ENCODE measurements around the gene GPR55.

The GPR55 gene

GRCh38 chr2:230890646-230891045, 34.4 kb downstream of the GPR55 start:
- no peak for DNase-seq (ENCODE audit: low read depth)
- H3K4me3 ChIP-seq (ENCODE audit: control insufficient read depth, low read depth, low read length): no peak overlapping the region
- TF ChIP-seq, protein P1, sequence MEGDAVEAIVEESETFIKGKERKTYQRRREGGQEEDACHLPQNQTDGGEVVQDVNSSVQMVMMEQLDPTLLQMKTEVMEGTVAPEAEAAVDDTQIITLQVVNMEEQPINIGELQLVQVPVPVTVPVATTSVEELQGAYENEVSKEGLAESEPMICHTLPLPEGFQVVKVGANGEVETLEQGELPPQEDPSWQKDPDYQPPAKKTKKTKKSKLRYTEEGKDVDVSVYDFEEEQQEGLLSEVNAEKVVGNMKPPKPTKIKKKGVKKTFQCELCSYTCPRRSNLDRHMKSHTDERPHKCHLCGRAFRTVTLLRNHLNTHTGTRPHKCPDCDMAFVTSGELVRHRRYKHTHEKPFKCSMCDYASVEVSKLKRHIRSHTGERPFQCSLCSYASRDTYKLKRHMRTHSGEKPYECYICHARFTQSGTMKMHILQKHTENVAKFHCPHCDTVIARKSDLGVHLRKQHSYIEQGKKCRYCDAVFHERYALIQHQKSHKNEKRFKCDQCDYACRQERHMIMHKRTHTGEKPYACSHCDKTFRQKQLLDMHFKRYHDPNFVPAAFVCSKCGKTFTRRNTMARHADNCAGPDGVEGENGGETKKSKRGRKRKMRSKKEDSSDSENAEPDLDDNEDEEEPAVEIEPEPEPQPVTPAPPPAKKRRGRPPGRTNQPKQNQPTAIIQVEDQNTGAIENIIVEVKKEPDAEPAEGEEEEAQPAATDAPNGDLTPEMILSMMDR (IDR thresholded peaks at IDR 0.05; ENCODE audit: control insufficient read depth, insufficient read depth, low read depth, low read length, missing control alignments): no peak

DNA sequence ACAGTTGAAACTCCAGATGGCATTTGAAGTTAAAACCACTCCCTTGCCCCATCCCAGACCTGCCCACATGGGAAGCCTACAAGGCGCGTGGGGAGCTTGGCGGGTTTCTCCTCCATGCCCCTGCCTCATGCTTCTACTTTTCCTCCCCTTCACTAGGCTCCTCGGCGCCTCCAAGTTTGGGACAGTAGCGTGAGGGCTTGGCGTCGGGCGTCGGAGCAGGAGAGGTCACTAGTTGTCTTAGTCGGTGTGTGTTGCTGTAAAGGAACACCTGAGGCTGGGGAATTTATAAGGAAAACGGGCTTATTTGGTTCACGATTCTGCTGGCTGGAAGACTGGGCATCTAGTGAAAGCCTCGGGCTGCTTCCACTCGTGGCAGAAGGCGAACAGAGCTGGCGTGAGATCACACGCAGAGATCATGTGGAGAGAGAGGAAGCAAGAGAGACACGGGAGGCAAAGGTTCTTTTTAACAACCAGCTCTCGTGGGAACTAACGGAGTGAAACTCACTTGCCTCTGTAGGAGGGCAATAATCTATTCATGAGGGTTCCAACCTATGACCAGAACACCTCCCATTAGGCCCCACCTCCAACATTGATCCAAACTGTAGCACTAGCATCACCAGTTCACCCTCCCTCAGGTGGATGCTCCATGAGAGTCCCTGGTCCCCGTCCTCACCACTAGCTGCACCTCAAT, 35.0 kb downstream of the GPR55 start:
- TF ChIP-seq, protein P1 (IDR thresholded peaks at IDR 0.05; ENCODE audit: control insufficient read depth, insufficient read depth, low read depth, low read length, missing control alignments): no peak
- H3K4me3 ChIP-seq (ENCODE audit: control insufficient read depth, low read depth, low read length): no peak overlapping the region
- no peak for DNase-seq (ENCODE audit: low read depth)

DNA sequence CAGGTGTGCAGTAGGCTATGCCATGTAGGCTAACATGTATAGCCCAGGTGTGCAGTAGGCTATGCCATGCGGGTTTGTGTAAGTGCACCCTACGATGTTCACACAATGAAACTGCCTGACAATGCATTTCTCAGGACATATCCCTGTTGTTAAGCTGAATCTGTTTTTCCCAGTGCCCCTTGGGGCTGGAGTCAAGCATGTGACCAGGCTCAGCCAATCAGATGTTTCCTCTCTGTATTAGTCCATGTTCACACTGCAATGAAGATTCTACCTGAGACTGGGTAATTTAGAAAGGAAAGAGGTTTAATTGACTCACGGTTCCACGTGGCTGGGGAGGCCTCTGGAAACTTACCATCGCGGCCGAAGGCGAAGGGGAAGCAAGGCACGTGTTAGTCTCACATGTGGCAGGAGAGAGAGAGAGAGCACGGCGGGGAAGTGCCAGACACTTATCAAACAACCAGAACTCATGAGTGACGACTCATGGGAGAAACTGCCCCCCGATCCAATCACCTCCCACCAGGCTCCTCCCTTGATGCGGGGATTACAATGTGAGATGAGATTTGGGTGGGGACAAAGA, 36.1 kb downstream of the GPR55 start:
- TF ChIP-seq, protein P1 (IDR thresholded peaks at IDR 0.05; ENCODE audit: control insufficient read depth, insufficient read depth, low read depth, low read length, missing control alignments): no peak
- no peak overlapping the region for H3K4me3 ChIP-seq (ENCODE audit: control insufficient read depth, low read depth, low read length)
- no peak for DNase-seq (ENCODE audit: low read depth)

- no peak for DNase-seq (ENCODE audit: low read depth)
- TF ChIP-seq, protein P1 (IDR thresholded peaks at IDR 0.05; ENCODE audit: control insufficient read depth, insufficient read depth, low read depth, low read length, missing control alignments): no peak
Observed at GRCh38 chr2:230887342-230887741, 37.7 kb downstream of the GPR55 start.

GRCh38 chr2:230886671-230887071, 38.4 kb downstream of the GPR55 start:
- DNase-seq (ENCODE audit: low read depth): no peak
- H3K4me3 ChIP-seq (ENCODE audit: control insufficient read depth, low read depth, low read length): no peak overlapping the region
- TF ChIP-seq, protein P1 (IDR thresholded peaks at IDR 0.05; ENCODE audit: control insufficient read depth, insufficient read depth, low read depth, low read length, missing control alignments): no peak

More at GRCh38 chr2:230887342-230887741, 37.7 kb downstream of the GPR55 start:
- no peak overlapping the region for H3K4me3 ChIP-seq (ENCODE audit: control insufficient read depth, low read depth, low read length)

GRCh38 chr2:230886206-230886605, 38.8 kb downstream of the GPR55 start:
- TF ChIP-seq, protein P1 (IDR thresholded peaks at IDR 0.05; ENCODE audit: control insufficient read depth, insufficient read depth, low read depth, low read length, missing control alignments): no peak
- DNase-seq (ENCODE audit: low read depth): no peak
- H3K4me3 ChIP-seq (ENCODE audit: control insufficient read depth, low read depth, low read length): no peak overlapping the region
